Thoracic aorta (tissue), 2 donors: Measurements from ENCODE around the gene MLPH. TPM values are rescaled to one million over a fixed set of nuclear protein-coding genes. Genes with fewer than 3 reads are reported as not detected.

Source experiments
- ATAC-seq: fragments of 150-250 bp; one replicate; pipeline ENCODE4 v1.8.0; 2017; ENCODE audit warnings: low read depth; ENCODE audit not compliant: insufficient number of reproducible peaks, low FRiP score
- DNase-seq: peaks from one replicate; pipeline ENCODE4 v3.0.0-alpha.2; 2020; ENCODE audit warnings: low spot score
- H3K27ac ChIP-seq, 2 donors: fragments of 200-600 bp; sonication (generic); 1 replicate in 1 of 2; 2 replicates in 1 of 2; pipeline ENCODE4 v1.5.1; 2016; ENCODE audit warnings: mild to moderate bottlenecking in 2 of 2, moderate library complexity in 2 of 2
- H3K27me3 ChIP-seq: fragments of 200-600 bp; sonication (generic); replicated peaks from 2 replicates; pipeline ENCODE4 v1.6.0; 2016; ENCODE audit warnings: mild to moderate bottlenecking; ENCODE audit not compliant: insufficient read depth
- H3K36me3 ChIP-seq: fragments of 200-600 bp; sonication (generic); one replicate; pipeline ENCODE4 v1.5.1; 2016
- H3K4me1 ChIP-seq, 2 donors: fragments of 200-600 bp; sonication (generic); 1 replicate in 1 of 2; 2 replicates in 1 of 2; pipeline versions ENCODE4 v1.5.1 to v1.6.0; 2016; ENCODE audit warnings: low read depth in 2 of 2, mild to moderate bottlenecking in 1 of 2; ENCODE audit not compliant: control insufficient read depth in 1 of 2
- H3K4me3 ChIP-seq: fragments of 200-600 bp; sonication (generic); 2 replicates; pipeline ENCODE4 v1.5.1; 2016; ENCODE audit warnings: mild to moderate bottlenecking
- H3K9me3 ChIP-seq: fragments of 200-600 bp; sonication (generic); 2 replicates; pipeline ENCODE4 v1.5.1; 2016
- total RNA-seq, 2 donors: library from RNA; depleted of rRNA; stranded (reverse); fragments of >200 nt; gene quantifications; one replicate each; pipeline versions ENCODE4 v1.1.0 to v1.2.3, GENCODE V29; 2016
- TF ChIP-seq, protein P1 (sequence below): fragments of 200-600 bp; sonication (generic); IDR thresholded peaks from one replicate; pipeline ENCODE4 v1.5.1; 2019; ENCODE audit warnings: antibody characterized with exemption

MLPH gene
- total RNA-seq, 2 donors from 2014 or later: 2.0 to 7.4 TPM

DNA sequence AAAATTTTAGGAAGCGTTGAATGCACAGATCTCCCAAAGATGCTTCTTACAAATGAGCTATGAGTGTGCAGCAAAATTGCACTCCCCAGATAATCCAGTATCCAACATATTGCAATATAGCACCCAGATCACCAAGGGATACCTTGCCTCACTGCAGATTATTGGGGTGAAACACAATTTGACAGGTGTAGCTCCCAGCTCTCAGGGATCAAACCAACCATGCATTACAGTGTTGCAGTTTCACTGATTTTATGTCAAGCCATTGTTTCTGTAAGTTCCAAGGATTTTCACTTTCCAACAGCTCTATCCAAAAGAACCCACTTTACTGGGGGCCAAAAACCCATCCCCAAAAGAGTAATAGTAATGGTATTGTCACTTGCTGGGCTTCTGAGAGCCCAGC, 68.5 kb downstream of the MLPH start:
- no peaks in the 10 kb centered on the region for H3K36me3 ChIP-seq
- H3K27ac ChIP-seq: no peak overlapping the region
- DNase-seq (no peak), ATAC-seq (no peak)
- H3K9me3 ChIP-seq: peaks cover 15% of the 10 kb centered on the region
- H3K4me3 ChIP-seq: no peak overlapping the region
- no peaks in the 10 kb centered on the region for H3K27me3 ChIP-seq
- H3K4me1 ChIP-seq: no peaks in the 10 kb centered on the region
- TF ChIP-seq, protein P1, sequence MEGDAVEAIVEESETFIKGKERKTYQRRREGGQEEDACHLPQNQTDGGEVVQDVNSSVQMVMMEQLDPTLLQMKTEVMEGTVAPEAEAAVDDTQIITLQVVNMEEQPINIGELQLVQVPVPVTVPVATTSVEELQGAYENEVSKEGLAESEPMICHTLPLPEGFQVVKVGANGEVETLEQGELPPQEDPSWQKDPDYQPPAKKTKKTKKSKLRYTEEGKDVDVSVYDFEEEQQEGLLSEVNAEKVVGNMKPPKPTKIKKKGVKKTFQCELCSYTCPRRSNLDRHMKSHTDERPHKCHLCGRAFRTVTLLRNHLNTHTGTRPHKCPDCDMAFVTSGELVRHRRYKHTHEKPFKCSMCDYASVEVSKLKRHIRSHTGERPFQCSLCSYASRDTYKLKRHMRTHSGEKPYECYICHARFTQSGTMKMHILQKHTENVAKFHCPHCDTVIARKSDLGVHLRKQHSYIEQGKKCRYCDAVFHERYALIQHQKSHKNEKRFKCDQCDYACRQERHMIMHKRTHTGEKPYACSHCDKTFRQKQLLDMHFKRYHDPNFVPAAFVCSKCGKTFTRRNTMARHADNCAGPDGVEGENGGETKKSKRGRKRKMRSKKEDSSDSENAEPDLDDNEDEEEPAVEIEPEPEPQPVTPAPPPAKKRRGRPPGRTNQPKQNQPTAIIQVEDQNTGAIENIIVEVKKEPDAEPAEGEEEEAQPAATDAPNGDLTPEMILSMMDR: no peak

DNA sequence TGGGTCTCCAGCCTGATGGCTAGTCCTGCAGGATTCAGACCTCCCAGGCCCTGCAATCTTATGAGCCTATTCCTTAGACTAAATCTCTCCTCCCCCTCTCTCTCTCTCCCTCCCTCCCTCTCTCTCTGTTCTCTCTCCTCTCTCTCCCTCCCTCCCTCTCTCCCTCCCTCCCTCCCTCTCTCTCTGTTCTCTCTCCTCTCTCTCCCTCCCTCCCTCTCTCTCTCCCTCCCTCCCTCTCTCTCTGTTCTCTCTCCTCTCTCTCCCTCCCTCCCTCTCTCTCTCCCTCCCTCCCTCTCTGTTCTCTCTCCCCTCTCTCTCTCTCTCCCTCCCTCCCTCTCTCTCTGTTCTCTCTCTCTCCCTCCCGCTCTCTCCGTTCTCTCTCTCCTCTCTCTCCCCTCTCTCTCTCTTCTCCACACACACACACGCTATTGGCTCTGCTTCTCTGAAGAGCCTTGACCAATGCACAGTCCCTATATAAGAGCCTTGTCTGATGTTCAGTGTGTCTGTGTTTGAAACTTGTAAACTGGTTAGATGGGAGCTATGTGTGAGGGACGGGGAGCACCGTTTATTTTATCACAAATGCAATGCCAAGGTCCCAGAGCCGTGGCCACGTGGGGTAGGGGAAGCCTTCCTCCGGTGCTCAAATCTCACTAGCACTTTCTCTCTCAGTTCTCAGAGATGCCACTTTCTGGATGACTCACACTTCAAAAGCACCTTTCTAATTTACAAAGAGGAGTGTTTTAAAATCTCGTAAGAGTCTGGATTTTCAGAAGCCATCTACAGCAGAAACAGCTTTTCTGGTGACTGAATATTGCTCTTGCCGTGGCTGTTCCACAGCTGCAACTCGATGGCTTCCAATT, 70.0 kb downstream of the MLPH start:
- H3K27ac ChIP-seq: no peak overlapping the region
- H3K4me1 ChIP-seq: no peaks in the 10 kb centered on the region
- no peak overlapping the region for H3K4me3 ChIP-seq
- no peak for DNase-seq
- TF ChIP-seq, protein P1: no peak
- no peak for ATAC-seq
- peaks cover 15% of the 10 kb centered on the region for H3K9me3 ChIP-seq
- H3K27me3 ChIP-seq: no peaks in the 10 kb centered on the region
- H3K36me3 ChIP-seq: no peaks in the 10 kb centered on the region

DNA sequence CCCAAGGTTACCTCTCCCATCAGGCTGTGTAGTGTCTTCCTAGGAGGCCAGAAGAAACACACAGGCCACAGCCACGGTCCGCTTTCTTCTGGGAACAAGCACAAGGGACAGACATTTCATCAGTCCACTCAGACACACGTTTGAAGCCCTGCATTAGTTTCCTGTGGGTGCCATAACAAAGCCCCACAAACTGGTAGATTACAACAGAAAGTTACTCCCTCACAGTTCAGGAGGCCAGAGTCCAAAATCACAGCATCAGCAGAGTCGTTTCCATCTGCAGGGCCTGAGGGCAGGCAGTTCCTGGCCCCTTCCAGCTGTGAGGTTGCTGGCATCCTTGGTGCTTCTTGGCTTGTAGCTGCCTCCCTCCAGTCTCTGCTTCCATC, 70.6 kb downstream of the MLPH start:
- no peaks in the 10 kb centered on the region for H3K27me3 ChIP-seq
- H3K4me1 ChIP-seq: no peaks in the 10 kb centered on the region
- ATAC-seq (no peak), DNase-seq (no peak)
- TF ChIP-seq, protein P1: no peak
- peaks cover 15% of the 10 kb centered on the region for H3K9me3 ChIP-seq
- no peak overlapping the region for H3K27ac ChIP-seq
- H3K4me3 ChIP-seq: no peak overlapping the region
- H3K36me3 ChIP-seq: no peaks in the 10 kb centered on the region

- Histone ChIP-seq H3K4me1 (no peaks in the 10 kb centered on the region), H3K4me3 (no peak overlapping the region), H3K27me3 (no peaks in the 10 kb centered on the region), H3K36me3 (no peaks in the 10 kb centered on the region), H3K27ac (no peak overlapping the region), H3K9me3 (peaks cover 15% of the 10 kb centered on the region)
- ATAC-seq (no peak), DNase-seq (no peak)
- TF ChIP-seq, protein P1: no peak
These were observed 72.0 kb downstream of the MLPH start for GRCh38 chr2:237558961-237559641.

DNA sequence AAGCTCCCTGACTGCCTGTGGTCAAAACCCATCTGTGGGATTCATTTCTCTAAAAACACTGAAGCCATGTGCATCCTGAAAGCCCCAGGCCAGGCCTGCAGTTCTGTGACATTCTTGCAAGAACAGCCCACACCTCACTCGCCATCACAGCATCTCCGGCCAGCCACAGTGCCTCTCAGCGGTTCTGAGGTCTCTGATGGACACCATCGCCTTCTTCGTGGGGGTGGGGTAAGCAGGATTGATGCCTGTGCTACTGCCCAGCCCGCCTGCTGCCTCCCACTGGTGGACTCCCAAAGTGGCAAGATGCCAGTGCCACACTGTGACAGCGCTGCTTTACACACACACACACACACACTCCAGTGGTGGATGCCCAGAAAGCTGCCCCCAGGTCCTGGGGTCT, 74.2 kb downstream of the MLPH start:
- H3K4me1 ChIP-seq: no peaks in the 10 kb centered on the region
- H3K27ac ChIP-seq: no peak overlapping the region
- H3K4me3 ChIP-seq: no peak overlapping the region
- peaks cover 1% of the 10 kb centered on the region for H3K9me3 ChIP-seq
- no peaks in the 10 kb centered on the region for H3K36me3 ChIP-seq
- TF ChIP-seq, protein P1: no peak
- ATAC-seq: no peak
- DNase-seq: no peak
- H3K27me3 ChIP-seq: no peaks in the 10 kb centered on the region
